HG03469 (cell line): ENCODE results near the gene OR1I1.
"Not testable (repeated sequence)": the region's sequence is repeated elsewhere in the genome, so short reads cannot be mapped to it uniquely, and the experiment has no call there.

ENCODE experiments used
- ATAC-seq: cut with Tn5 transposase; IDR thresholded peaks from one replicate; pipeline ENCODE4 v1.9.1; 2021; ENCODE audit warnings: mild to moderate bottlenecking, moderate library complexity, moderate number of reproducible peaks; ENCODE audit not compliant: unreplicated experiment

Gene OR1I1

GRCh38 chr19:15097980-15098379, 16.0 kb downstream of the OR1I1 start:
- ATAC-seq, result not testable (repeated sequence)

DNA sequence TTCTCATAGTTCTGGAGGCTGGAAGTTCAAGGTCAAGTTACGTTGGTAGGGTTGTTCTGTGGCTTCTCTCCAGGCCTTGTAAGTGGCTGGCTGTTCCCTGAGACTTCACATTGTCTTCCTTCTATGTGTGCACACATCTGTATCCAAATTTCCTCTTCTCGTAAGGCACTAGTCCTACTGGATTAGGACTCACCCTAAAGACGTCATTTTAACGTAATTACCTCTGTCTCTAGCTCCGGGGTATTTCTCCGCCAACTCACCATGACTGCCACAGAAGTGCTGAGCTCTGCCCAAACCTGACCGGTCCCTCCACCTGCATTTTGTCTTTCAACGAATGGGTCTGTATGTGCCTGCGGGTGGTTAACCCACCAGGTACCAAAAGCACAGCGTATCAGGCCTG, 16.4 kb downstream of the OR1I1 start:
- ATAC-seq, result no peak

- no peak for ATAC-seq
Observed at GRCh38 chr19:15099017-15099582, 17.1 kb downstream of the OR1I1 start.

- no peak for ATAC-seq
Observed at GRCh38 chr19:15101479-15102082, 19.6 kb downstream of the OR1I1 start.

GRCh38 chr19:15104003-15104402, 22.0 kb downstream of the OR1I1 start:
- ATAC-seq, result no peak

GRCh38 chr19:15104411-15104810, 22.4 kb downstream of the OR1I1 start:
- no peak for ATAC-seq

DNA sequence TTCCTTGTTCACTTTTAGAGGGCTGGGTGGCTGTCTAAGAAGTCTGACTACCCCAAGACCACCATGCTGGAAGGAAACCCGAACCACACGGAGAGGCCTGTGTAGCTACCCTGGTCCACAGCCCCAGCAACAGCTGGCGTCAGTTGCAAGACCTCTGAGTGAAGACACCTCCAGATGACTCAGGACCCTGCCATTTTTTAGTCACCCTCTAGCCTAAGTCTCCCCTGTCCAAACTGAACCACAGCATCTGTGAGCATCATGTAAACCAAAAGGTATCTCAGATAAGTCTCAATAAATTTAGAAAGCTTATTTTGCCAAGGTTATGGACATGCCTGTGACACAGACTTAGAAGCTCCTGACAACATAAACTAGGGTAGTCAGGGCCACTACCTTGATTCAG, 23.0 kb downstream of the OR1I1 start:
- no peak for ATAC-seq

- no peak for ATAC-seq
Observed at GRCh38 chr19:15107061-15108010, 25.3 kb downstream of the OR1I1 start, which contains the start of gene SYDE1. SYDE1 (plus strand) TSS chr19:15107401; CDS start chr19:15107434, 33 bp downstream.

DNA sequence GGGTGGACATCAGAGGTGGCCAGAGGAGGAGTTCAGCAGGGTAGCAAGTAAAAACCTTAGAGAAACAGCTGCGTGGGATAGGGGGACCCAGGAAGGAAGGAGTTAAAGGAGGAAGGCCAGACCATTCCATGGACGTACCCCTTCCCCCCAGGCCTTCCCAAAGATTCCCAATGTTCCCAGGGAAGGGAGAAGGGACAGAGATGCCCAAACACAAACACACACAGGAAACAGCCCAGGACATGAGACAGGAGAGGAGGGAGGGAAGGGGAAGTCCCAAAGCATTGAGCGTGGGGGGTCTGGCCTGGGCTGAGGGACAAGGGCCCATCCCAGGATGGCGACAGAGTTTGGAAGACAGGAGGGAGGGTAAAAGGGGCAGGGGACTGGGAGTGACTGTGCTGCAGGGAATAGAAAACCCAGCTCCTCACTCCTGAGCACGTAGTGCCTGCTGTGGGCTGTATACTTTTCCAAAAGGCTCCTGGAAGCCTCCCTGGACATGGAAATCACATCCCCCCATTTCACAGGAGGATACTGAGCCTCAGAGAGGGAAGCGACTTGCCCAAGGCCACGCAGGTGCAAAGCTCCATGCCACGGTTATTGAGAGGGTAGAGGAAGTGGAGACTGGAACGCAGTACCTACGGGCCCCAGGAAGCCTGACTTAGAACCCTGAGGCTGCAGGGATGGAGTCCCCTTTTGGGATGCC, 26.3 kb downstream of the OR1I1 start:
- no peak for ATAC-seq

GRCh38 chr19:15108845-15109767, 27.1 kb downstream of the OR1I1 start:
- no peak for ATAC-seq

- ATAC-seq, result no peak
Observed at GRCh38 chr19:15109768-15110417, 27.9 kb downstream of the OR1I1 start.

DNA sequence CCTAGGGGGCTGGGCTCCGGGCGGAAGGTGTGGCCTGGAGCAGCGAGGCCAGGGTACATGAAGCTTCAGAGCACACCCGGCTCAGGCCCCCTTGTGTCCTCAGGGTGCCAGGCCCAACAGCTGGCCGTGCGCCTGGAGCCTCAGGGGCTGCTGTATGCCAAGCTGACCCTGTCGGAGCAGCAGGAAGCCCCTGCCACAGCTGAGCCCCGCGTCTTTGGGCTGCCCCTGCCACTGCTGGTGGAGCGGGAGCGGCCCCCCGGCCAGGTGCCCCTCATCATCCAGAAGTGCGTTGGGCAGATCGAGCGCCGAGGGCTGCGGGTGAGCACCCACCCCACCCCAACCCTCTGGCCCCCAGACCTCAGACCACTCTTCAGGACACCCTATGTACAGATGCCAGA, 28.4 kb downstream of the OR1I1 start:
- ATAC-seq, result no peak

DNA sequence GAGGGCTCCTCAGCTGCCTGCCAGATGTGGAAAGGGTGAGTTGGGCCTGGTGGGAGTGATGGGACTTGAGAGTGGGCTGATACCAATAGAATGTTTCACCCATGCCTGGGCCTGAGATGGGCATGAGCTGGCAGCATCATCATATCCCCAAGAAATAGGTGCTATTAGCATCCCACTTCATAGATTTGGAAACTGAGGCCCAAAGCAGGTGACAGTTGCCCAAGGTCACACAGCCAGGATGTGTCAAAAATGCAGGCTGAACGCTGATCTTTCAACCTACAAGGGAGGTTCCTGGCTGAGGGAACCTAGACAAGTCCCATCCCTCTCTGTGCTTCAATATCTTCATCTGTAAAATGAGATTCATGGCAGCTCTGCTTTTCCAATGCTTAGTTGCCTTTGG, 29.7 kb downstream of the OR1I1 start:
- ATAC-seq, result no peak

- no peak for ATAC-seq
Observed at GRCh38 chr19:15112385-15112784, 30.4 kb downstream of the OR1I1 start.

- no peak for ATAC-seq
Observed at GRCh38 chr19:15113245-15114152, 31.5 kb downstream of the OR1I1 start.

DNA sequence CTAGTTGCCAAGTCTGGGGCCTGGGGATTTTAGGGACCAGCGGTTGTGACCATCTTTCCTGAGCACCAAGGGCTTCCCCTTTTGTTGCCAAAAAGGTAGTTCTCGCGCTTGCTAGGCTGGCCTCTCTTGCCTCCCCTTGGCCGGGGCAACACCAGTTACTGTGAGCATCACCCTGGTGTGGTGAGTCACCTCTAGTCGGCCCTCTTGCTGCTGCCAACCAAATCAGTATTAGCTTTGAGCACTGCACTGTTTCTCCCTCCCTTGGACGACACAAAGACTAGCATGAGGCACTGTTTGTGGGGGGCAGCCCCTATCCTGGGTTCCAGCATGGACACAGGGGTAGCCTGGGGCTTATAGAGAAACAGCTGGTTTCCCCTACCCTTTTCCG, 32.1 kb downstream of the OR1I1 start:
- no peak for ATAC-seq

GRCh38 chr19:15115080-15115479, 33.1 kb downstream of the OR1I1 start:
- no peak for ATAC-seq

GRCh38 chr19:15115762-15116615, 34.0 kb downstream of the OR1I1 start:
- no peak for ATAC-seq
